Skeletal muscle tissue (tissue), 4 donors: Measurements from ENCODE around the gene DYRK1A. TPM values are rescaled to one million over a fixed set of nuclear protein-coding genes. Genes with fewer than 3 reads are reported as not detected.

Experiments
- H3K27ac ChIP-seq: one replicate; pipeline ENCODE4 v1.7.0; 2013; ENCODE audit warnings: mild to moderate bottlenecking, low read depth, low read length, inconsistent platforms
- H3K27me3 ChIP-seq, 3 donors: one replicate each; pipeline ENCODE4 v1.7.0; 2013; ENCODE audit warnings: low read length in 3 of 3; ENCODE audit not compliant: control insufficient read depth in 3 of 3, insufficient read depth in 3 of 3
- H3K36me3 ChIP-seq, 3 donors: one replicate each; pipeline ENCODE4 v1.7.0; 2013; ENCODE audit warnings: low read length in 3 of 3; ENCODE audit not compliant: control insufficient read depth in 3 of 3, insufficient read depth in 3 of 3
- H3K4me1 ChIP-seq, 3 donors: one replicate each; pipeline ENCODE4 v1.7.0; 2013; ENCODE audit warnings: low read length in 3 of 3, mild to moderate bottlenecking in 3 of 3; ENCODE audit not compliant: control insufficient read depth in 3 of 3, insufficient read depth in 3 of 3
- H3K4me3 ChIP-seq, 3 donors: one replicate each; pipeline ENCODE4 v1.7.0; 2013; ENCODE audit warnings: low read length in 3 of 3
- H3K9ac ChIP-seq, 3 donors: one replicate each; pipeline ENCODE4 v1.7.0; 2013; ENCODE audit warnings: low read length in 3 of 3, mild to moderate bottlenecking in 3 of 3, moderate library complexity in 2 of 3, low read depth in 1 of 3
- H3K9me3 ChIP-seq, 3 donors: one replicate each; pipeline ENCODE4 v1.7.0; 2013; ENCODE audit warnings: low read length in 3 of 3; ENCODE audit not compliant: control insufficient read depth in 3 of 3
- total RNA-seq: library from RNA; depleted of rRNA; stranded (reverse); fragments of >200 nt; gene quantifications from one replicate; pipeline ENCODE4 v1.2.3, GENCODE V29; 2014
- donor health status: Osteomylitis.

The DYRK1A gene
- total RNA-seq, 1 donor from 2014 or later = 104 TPM

DNA sequence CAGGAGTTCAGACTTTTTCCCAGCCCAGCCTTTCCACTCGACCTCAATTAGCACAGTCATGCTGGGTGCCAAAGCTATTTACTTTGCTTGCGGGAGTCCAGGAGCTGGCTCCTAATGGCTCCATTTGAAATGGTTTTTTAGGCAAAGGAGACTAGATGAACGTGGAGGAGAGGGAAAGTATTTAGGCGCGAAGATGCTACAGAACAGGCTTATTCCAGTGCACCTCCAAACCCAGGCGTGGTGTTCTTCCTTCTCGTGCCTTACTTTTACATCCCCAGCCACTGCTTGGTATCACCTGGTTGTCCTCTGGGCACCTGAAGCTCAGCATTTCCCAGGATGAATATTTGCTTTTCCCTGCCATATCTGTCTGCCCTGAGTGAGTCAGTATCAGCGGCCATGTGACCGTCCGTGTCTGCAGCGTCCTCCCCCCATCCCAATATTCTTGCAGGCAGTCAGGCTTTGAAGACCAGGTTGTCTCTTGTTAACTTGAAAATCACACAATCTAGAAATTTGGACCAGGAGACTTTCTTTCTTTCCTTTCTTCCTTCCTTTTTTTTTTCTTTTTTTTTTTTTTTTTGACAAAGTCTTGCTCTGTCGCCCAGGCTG is 198.5 kb downstream of the DYRK1A start:
- peak overlapping the region; percentile 91 to 97 (median 96) for H3K4me3 ChIP-seq
- H3K4me1 ChIP-seq = peaks cover 32 to 63% (median 57%) of the 10 kb centered on the region in 3 donors
- H3K9ac ChIP-seq = peak overlapping the region; percentile 95 to 99 (median 96)
- H3K36me3 ChIP-seq = no peaks in the 10 kb centered on the region
- no peaks in the 10 kb centered on the region for H3K9me3 ChIP-seq
- no peaks in the 10 kb centered on the region for H3K27me3 ChIP-seq
- H3K27ac ChIP-seq = peak overlapping the region; percentile 97

DNA sequence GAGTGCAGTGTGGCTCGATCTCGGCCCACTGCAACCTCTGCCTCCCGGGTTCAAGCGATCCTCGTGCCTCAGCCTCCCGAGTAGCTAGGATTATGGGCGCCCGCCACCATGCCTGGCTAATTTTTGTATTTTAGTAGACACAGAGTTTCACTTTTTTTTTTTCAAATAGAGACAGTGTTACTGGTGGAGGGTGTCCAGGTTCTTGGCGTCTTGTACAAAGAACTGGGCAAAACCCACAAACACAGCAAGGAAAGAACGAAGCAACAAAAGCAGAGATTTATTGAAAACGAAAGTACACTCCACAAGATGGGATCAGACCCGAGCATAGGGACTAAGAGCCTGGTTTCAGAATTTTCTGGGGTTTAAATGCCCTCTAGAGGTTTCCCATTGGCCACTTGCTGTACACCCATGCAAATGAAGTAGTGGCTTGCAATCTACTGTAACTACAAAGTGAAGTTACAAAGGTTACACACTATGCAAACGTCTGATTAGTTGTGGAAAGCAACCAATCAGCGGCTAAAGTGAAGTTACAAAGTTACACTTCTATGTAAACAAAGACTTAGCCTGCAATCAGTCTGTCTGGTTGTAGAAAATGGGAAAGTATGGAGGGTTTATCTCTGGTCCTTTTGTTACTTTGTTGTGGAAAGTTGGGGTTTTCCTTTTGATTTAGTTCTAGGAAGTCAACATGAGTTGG is 199.1 kb downstream of the DYRK1A start:
- Histone ChIP-seq H3K4me1 (peaks cover 32 to 57% (median 54%) of the 10 kb centered on the region in 3 donors), H3K36me3 (no peaks in the 10 kb centered on the region), H3K27me3 (no peaks in the 10 kb centered on the region), H3K27ac (peak overlapping the region; percentile 97), H3K9me3 (no peaks in the 10 kb centered on the region), H3K4me3 (peak overlapping the region in 1 of 3 donors; percentile 41), H3K9ac (peak overlapping the region in 1 of 3 donors; percentile 8)

- Histone ChIP-seq H3K27me3 (no peaks in the 10 kb centered on the region), H3K36me3 (no peaks in the 10 kb centered on the region), H3K4me3 (peak overlapping the region in 2 of 3 donors; percentile 24 to 38), H3K9ac (peak overlapping the region; percentile 10 to 58 (median 57)), H3K9me3 (no peaks in the 10 kb centered on the region), H3K27ac (peak overlapping the region; percentile 97), H3K4me1 (peaks cover 32 to 56% (median 50%) of the 10 kb centered on the region in 3 donors)
These were observed 200.4 kb downstream of the DYRK1A start for GRCh38 chr21:37566790-37567615.

GRCh38 chr21:37568415-37568814 is 201.8 kb downstream of the DYRK1A start:
- Histone ChIP-seq H3K4me1 (peaks cover 24 to 42% (median 42%) of the 10 kb centered on the region in 3 donors), H3K9ac (no peak overlapping the region), H3K9me3 (no peaks in the 10 kb centered on the region), H3K27ac (peak overlapping the region; percentile 97), H3K27me3 (no peaks in the 10 kb centered on the region), H3K4me3 (no peak overlapping the region), H3K36me3 (no peaks in the 10 kb centered on the region)

DNA sequence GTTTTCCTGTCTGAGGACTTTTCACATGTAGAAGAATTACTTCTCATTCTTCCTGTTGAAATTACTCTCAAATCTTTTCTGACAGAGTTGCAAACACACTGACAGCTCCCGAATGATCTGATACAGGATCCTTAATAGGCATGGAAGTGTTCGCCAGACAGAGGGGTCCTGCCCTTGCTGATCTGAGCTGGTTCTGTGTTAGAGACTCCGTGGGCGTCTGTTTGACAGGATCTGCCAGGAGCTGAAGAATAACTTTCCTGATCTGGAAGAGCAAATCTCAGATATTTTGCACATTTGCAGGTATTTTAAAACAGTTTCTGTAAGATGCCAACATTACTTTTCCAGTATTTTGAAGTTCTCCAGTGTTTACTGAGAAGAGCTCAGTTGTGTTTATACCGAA is 202.3 kb downstream of the DYRK1A start:
- Histone ChIP-seq H3K27me3 (no peaks in the 10 kb centered on the region), H3K9ac (no peak overlapping the region), H3K4me3 (no peak overlapping the region), H3K27ac (peak overlapping the region; percentile 97), H3K4me1 (peaks cover 23 to 41% (median 38%) of the 10 kb centered on the region in 3 donors), H3K36me3 (no peaks in the 10 kb centered on the region), H3K9me3 (no peaks in the 10 kb centered on the region)

GRCh38 chr21:37571442-37571841 is 204.9 kb downstream of the DYRK1A start:
- no peaks in the 10 kb centered on the region for H3K27me3 ChIP-seq
- peaks cover 9 to 21% (median 19%) of the 10 kb centered on the region in 3 donors for H3K4me1 ChIP-seq
- H3K27ac ChIP-seq = no peak overlapping the region
- H3K36me3 ChIP-seq = no peaks in the 10 kb centered on the region
- no peak overlapping the region for H3K4me3 ChIP-seq
- no peak overlapping the region for H3K9ac ChIP-seq
- H3K9me3 ChIP-seq = no peaks in the 10 kb centered on the region

- Histone ChIP-seq H3K27me3 (no peaks in the 10 kb centered on the region), H3K27ac (no peak overlapping the region)
These were observed 207.7 kb downstream of the DYRK1A start for GRCh38 chr21:37574316-37574715.

DNA sequence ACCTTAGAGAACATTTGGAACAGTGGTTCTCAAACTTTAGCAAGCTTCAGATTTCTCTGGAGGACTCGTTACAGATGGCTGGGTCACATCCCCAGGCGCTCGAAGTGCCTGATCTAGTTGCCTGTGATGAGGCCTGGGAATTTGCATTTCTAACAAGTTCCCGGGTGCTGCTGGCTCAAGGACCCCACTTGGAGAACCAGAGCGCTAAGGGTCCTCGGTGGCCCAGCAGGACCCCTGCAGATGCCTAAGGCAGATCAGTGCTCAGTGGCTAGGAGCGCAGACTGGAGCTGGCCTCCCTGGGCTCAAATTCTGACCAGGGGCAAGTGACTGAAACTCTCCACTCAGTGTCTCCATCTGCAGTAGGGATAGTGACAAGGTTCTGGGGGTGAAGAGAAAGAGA is 208.2 kb downstream of the DYRK1A start:
- no peaks in the 10 kb centered on the region for H3K36me3 ChIP-seq
- H3K4me1 ChIP-seq = no peaks in the 10 kb centered on the region
- H3K9me3 ChIP-seq = peaks cover 0 to 5% (median 2%) of the 10 kb centered on the region in 3 donors
- no peak overlapping the region for H3K27ac ChIP-seq
- H3K9ac ChIP-seq = no peak overlapping the region
- H3K27me3 ChIP-seq = no peaks in the 10 kb centered on the region
- H3K4me3 ChIP-seq = no peak overlapping the region

More at GRCh38 chr21:37574316-37574715, 207.7 kb downstream of the DYRK1A start:
- Histone ChIP-seq H3K4me3 (no peak overlapping the region), H3K36me3 (no peaks in the 10 kb centered on the region), H3K4me1 (no peaks in the 10 kb centered on the region), H3K9me3 (peaks cover 0 to 2% (median 1%) of the 10 kb centered on the region in 3 donors), H3K9ac (no peak overlapping the region)

GRCh38 chr21:37575580-37575979 is 209.0 kb downstream of the DYRK1A start:
- no peak overlapping the region for H3K4me3 ChIP-seq
- H3K9me3 ChIP-seq = peaks cover 0 to 5% (median 2%) of the 10 kb centered on the region in 3 donors
- peaks cover 0 to under 1% (median 0%) of the 10 kb centered on the region in 3 donors for H3K4me1 ChIP-seq
- no peak overlapping the region for H3K9ac ChIP-seq
- H3K27ac ChIP-seq = no peak overlapping the region
- no peaks in the 10 kb centered on the region for H3K36me3 ChIP-seq
- no peaks in the 10 kb centered on the region for H3K27me3 ChIP-seq
